NCI-H128 (cell line): ENCODE measurements around the gene ATRNL1.
"Not testable (repeated sequence)": the region's sequence is repeated elsewhere in the genome, so short reads cannot be mapped to it uniquely, and the experiment has no call there.

Experiments used
- DNase-seq: peaks from one replicate; lab custom pipeline; 2025; ENCODE audit not compliant: unreplicated experiment; lab: John Stamatoyannopoulos, UW

The ATRNL1 gene

GRCh38 chr10:115745943-115746342 lies 652.8 kb downstream of the ATRNL1 start:
- DNase-seq = no peak

DNA sequence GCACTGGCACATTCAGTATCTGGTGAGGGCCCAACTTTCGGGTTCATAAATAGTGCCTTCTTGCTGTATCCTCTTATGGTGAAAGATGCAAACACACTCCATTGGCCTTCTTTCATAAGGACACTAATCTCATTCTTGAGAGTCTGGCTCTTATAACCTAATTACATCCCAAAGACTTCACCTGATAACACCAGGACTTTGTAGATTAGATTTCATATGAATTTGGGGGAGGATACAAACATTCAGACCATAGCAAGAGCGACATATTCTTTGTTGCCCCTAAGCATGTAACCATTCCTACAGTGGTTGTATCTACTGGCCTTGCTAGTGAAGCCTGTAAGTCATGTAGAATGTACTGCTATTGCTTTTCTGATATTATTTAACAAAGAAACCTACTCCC lies 654.6 kb downstream of the ATRNL1 start:
- no peak for DNase-seq

DNA sequence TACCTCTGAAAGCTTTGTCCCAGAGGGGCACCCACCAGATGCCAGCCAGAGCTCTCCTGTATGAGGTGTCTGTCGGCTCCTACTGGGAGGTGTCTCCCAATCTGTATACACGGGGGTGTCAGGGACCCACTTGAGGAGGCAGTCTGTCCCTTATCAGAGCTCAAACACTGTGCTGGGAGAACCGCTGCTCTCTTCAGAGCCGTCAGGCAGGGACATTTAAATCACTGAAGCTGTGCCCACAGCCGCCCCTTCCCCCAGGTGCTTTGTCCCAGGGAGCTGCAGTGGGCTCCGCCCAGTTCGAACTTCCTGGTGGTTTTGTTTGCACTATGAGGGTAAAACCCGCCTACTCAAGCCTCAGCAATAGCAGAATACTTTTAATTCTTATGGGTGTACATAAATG lies 665.3 kb downstream of the ATRNL1 start:
- DNase-seq = not testable (repeated sequence)

DNA sequence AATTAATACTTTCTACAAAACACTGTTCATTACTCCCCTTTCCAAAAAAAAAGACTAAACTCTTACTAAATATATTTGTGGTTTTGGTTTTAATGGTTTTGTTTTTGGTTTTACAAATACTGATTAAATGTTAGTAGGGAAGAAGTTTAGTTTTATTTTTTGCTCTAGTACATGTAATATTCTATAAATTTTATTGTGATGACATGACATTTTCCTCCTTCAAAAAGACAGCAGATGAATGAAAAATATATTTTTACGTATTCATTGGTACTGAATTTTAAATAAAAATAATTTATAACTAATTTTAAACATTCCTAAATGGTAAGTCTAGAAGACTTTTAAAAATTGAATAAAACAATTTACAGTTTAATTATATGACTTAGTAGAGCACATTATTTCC lies 667.0 kb downstream of the ATRNL1 start:
- no peak for DNase-seq

DNA sequence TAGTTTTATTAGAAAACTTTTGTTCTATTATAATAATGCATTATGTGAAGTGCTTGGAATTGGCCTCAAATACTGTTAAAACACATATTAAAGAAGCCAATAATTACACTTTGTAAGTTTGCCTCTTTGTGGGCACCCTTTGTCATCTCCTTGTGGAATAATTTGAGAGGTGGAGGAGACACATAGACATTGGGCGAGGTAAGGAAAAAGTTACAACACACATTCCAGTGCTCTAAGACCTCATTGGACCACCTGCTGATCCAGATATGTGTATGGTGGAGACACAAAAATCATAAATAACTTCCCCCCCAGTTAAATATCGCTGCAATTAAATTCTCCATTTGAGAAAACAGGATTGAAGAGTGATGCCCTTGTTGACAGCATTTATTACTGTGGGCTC lies 668.0 kb downstream of the ATRNL1 start:
- DNase-seq = no peak

DNA sequence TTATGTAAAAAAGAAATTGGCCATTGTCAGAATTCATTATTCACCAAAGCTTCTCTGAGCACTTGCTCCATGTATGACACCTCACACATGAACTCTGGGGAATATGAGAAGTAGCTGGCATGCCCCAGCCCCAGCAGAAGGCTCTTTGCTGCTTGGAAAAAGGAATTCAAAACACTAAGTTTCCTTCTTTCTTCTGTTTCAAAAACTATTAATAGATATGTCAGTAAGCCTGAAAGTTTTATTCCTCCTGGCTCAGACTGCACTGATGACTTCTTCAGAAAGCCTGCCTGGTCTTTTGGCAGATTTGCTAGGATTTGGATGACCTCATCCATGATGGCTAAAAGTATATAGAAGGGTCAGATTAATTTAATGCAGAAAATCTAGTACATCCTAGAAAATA lies 668.9 kb downstream of the ATRNL1 start:
- DNase-seq = no peak

DNA sequence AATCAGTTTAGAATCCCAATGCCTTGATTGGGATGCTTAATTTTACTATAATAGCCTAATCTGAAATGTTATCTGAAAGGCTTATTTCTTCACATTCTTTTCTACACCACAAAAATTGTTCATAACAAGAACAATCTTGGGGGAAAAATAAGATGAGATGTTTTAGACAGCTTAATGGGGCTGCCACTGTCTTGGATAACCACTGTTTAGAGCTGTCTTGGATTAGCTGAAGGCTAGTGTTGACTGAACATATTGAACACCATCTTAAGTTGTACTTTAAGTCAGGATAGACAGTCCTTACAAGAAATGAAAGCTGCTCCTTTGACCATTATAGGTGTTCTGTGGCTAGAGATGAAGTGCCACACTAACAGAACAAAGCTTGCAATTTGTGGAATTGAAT lies 678.6 kb downstream of the ATRNL1 start:
- no peak for DNase-seq

GRCh38 chr10:115772606-115773005 lies 679.4 kb downstream of the ATRNL1 start:
- no peak for DNase-seq

DNA sequence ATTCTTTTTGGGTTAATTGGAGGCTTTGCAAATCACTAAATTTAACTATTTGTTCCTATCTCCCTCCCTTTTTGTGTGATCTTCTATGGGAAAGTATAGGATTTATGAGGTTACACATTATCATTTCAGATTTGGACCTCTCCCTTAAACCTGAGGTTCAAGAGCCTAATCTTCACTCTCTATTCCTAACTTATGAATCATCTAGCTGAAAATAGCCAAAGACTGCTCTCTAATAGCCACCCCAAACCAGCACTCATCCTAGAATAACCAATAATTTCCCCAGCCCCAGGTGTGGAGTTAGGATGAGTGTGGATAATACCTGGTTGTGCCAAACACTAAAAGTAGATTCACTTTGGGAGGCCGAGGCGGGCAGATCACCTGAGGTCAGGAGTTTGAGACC lies 680.7 kb downstream of the ATRNL1 start:
- DNase-seq = no peak

- DNase-seq = no peak
These were observed 681.6 kb downstream of the ATRNL1 start for GRCh38 chr10:115774721-115775120.

- no peak for DNase-seq
These were observed 684.5 kb downstream of the ATRNL1 start for GRCh38 chr10:115777646-115778045.

GRCh38 chr10:115790220-115790619 lies 697.1 kb downstream of the ATRNL1 start:
- no peak for DNase-seq

DNA sequence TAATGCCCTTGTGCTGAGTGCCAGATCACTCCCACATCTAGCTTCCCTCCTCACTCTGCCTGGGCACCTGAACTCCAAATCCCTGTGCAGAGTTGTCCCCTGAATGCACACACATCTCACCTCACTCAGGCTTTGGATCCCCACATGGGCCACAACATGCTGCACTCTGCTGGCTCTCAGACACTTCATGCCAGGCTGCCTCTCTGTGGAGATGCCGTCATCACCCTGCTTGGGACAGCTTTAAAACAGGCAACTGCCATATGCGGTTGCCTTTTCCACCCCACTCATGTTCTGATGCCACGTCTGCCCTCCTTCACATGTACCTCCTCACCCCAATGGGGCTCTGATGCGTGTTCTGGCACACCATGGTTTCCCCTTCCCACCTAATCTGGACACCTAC lies 702.8 kb downstream of the ATRNL1 start:
- DNase-seq = no peak

DNA sequence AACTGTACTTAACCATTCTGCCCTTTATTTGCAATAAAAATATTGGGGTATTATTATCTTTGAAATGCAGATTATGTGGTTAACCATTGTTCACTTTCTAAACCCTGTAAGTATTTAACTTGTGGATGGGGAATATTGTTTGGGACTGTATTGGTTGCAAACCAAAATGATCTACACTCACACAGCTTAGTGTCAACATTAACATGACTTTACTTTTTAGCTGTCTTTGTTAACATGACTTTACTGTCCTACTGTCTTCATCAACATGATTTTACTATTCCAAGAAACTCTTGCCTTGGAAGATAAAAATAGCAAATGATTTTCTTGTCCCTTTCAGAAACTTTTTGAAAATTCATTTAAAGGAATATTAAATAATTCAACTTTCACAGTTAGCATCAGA lies 708.3 kb downstream of the ATRNL1 start:
- DNase-seq = no peak

DNA sequence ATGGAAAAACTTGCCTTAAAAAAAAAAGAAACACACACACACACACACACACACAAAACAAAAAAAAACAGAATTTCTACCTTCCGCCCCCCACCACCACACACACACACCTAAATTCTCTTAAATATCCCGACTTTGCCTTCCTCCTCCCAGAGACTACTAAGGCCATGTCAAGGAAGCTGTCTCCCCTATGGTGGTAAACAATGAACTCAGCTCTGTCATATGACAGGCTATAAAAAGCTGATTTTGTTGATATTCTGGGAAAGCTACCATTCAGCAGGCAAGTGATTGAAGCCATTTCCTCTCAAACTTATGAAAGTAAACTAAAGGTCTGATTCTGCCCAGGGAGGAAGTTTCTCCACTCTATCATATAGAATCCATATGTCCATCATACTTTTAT lies 708.8 kb downstream of the ATRNL1 start:
- DNase-seq = no peak

DNA sequence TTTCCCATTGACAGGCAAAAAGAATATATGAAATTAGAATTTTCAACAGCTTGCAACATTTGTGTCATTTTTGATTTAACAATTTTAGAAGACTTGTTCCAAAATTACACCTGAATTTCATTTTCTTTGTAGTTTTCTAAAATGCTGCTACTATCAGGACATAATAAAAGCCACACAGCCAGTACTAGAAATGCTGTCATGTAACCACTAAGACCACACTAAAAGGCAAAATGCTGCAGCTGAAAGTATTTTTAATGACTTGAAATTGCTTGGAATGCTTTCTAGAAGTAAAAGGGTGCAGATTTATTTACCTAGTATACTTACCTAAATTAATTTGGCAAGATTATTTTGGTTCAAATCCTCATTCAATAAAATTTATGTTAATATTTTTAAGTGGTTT lies 709.7 kb downstream of the ATRNL1 start:
- DNase-seq = no peak

GRCh38 chr10:115814542-115814941 lies 721.4 kb downstream of the ATRNL1 start:
- DNase-seq = no peak

GRCh38 chr10:115818012-115818411 lies 724.8 kb downstream of the ATRNL1 start:
- DNase-seq = no peak

DNA sequence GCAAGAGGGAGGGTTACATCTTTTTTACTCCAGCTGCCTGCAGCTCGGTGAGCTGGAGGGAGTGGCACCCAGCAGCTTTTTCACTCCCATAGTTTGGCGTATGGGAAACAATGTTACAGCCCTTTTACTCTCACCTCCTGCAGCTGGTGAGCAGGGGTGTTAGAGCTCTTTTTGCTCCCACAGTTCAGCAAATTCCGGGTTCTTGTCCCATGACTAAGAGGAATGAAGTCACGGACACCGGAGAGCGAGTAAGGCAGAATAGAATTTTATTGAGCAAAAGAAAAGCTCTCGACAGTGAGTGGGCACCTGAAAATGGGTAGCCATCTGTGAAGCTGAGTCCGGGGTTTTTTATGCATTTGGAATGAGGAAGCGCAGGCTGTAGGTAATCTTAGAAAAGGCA lies 733.2 kb downstream of the ATRNL1 start:
- DNase-seq = no peak

DNA sequence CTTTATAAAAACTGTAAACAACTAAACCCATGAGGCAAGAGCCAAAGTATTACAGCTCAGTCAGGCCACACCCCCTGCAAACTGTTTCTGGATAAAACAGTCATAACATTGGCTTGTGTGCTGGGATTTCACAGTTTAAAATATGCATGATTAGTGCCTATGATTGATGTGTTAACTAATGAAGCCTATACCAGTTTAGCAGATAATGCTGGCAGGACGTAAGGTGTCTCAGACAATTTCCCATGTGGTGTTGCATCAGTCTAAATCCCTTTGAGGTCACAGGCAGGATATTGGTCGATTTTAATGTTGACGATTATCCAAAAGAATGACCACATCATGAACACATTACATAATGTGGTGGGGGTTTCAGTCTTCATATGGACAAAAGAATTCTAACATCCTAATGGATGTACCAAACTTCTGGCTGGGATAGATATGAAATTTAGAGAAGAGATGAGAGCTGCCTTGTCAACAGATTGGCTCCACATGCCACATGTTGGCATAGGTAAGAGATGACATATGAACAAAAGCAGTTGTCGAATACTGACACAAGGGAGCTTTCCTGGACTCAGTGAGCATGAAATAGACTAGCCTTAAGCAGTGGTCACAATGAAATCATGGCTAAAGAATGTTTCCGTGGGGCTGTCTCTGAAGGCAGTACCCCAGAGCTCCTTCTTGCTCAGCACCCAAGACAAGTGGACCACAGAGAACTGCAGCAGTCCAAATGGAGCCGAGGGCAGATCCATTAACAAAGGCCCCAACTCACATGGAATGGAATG lies 734.3 kb downstream of the ATRNL1 start:
- DNase-seq = no peak

GRCh38 chr10:115828182-115828581 lies 735.0 kb downstream of the ATRNL1 start:
- not testable (repeated sequence) for DNase-seq

GRCh38 chr10:115829521-115830205 lies 736.5 kb downstream of the ATRNL1 start:
- no peak for DNase-seq
